HG03159 (cell line): ENCODE data around the gene RTN4.
A peak's percentile ranks its signal among the peaks of the same experiment; 100 is the strongest.

ENCODE experiments used
- ATAC-seq: cut with Tn5 transposase; IDR thresholded peaks from one replicate; pipeline ENCODE4 v1.9.1; 2021; ENCODE audit warnings: mild to moderate bottlenecking, moderate library complexity; ENCODE audit not compliant: unreplicated experiment

RTN4 gene

DNA sequence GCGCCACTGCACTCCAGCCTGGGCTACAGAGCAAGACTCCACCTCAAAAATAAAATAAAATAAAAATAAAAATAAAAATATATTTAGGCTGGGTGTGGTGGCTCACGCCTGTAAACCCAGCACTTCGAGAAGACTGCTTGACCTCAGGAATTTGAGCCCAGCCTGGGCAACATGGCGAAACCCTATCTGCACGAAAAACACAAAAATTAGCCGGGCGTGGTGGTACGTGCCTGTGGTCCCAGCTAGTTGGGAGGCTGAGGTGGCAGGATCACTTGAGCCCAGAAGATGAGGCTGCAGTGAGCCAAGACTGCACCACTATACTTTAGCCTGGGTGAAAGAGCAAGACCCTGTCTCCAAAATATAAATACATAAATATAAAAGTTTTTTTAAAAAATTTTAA is 6.4 kb downstream of the RTN4 start:
- no peak for ATAC-seq

DNA sequence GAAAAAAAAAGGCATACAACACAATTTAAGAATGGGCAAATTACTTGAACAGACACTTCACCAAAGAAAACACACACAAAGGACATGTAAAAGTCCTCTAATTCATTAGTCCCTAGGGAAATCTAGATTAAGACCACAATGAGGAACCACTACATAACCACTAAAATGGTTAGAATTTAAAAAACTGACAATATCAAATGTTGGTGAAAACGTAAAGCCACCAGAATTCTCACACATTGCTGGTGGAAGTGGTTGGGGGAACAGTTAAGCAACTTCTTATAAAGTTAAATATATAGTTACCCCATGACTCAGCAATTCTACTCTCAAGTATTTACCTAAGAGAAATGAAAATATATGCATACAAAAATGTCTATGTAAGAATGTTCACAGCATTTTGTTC is 11.8 kb downstream of the RTN4 start:
- ATAC-seq, result no peak

DNA sequence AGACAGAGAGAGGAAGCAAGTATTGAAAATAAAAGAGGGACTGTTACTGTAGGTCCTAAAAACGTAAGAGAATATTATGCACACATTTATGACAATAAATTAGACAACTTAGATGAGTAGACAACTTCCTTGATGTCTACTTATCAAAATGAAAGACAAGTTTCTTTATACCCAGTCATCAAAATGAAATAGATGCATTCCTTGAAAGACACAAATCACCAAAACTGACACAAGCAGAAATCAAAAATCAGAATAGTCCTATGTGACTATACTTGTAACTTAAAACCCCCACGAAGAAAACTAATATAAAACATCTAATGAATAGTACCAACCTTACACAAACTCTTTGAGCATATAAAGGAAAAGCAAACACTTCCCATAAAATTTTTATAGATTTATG is 14.5 kb downstream of the RTN4 start:
- no peak for ATAC-seq

DNA sequence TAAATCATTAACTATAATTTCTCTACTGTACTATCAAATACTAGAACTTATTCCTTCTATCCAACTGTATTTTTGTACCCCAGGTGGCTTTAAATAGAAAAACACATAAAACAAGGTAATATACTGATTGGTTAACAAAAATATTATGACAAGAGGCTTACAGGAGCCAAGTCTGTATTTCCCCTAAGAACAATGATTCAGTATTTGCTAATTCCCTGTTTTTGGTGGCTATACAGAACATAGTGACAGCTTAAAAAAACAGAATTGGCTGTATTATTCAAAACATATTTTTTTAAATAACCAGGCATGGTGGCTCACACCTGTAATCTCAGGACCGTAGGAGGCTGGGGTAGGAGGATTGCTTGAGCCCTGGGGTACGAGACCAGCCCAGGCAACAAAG is 16.3 kb downstream of the RTN4 start:
- no peak for ATAC-seq

DNA sequence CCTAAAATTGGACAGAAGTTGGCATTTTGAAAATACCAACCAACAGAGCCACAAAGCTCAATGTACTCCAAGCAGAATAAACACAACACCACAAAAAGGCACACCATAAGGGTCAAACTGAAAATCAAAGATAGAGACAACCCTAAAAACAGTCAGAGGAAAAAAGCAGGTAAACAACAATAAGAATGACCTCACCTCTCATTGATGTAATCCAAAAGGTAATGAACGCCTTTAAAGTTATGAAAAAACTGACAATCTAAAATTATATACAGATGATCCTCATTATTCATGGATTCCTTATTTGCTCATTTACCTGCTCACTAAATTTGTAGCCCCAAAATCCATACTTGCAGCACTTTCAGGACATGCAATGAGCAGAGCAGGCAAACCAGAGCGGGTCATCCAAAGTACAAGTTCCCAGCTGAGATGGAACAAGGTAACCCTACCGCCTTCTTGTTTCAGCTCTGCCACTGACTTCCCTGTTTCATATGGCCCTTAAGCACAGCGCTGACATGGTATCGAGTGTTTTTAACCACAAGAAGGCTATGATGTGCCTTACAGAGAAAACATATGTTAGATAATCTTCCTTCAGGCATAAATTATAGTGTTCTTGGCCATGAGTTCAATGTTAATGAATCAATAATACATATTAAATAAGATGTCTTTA is 17.0 kb downstream of the RTN4 start:
- peak; percentile 99 for ATAC-seq

DNA sequence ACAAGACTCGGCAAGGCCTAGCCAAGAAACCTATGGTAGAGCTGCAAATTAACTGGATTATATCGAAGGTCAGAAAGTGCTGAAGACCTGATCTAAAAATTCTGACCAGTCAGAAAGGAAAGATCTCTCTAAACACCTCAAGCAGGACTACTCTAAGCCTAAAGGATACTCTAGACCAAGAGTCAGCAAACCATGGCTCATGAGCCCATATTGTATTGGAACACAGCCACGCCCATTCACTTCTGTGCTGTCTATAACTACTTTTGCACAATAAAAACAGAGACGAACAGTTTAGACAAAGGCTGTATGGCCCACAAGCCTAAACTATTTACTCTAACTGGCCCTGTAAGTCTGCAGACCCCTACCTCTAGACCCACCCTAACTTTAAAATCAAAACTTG is 18.7 kb downstream of the RTN4 start:
- ATAC-seq, result no peak

DNA sequence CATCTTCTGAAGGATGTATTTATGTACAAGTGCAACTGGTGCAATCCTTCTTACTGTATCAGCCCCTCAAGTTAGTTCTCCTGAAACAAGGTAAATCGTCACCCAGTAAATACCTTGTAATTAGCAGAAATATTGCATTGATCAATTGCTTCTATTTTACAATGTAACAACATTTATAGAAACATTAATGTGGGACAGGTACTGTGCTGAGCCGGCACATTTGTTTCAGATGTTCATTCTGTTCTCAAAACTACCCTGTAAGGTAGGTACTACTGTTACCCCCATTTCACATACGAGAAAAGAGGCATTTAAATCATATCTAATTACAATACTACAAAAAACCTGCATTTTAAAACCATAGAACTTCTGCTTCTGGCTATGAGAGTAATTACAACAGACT is 19.5 kb downstream of the RTN4 start:
- ATAC-seq, result no peak

DNA sequence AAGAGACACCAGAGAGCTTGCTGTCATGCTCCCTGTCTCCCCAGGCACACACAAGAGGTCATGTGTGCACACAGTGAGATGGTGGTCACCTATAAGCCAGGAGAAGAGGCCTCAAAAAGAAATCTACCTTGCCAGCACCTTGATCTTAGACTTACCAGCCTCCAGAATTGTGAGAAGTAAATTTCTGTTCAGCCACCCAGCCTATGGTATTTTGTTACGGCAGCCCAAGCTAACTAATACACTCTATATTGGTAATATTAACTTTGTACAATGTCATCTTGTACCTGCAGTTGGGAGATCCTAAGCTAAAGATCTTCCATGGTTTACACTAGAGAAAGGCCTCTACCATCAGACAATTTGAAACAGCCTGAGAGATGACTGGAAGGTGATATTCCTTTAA is 21.2 kb downstream of the RTN4 start:
- no peak for ATAC-seq

DNA sequence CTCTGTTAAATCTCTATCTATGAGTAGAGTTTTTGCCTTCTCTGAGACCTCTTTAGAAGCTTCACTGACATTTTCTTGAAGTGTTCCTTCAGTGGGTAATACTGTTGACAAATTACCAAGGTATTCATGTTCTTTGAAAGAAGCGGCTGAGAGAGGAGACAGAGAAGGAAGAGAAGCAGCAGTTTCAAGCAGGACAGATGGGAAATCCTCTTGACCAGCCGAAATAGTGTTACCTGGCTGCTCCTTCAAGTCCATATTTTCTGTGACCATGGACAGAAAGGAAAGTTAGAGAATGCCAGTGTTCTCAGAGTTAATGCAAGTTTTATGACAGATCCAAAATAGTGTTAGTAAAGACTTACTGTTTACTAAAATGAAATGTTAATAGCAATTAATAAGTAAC is 23.0 kb downstream of the RTN4 start:
- ATAC-seq, result no peak

DNA sequence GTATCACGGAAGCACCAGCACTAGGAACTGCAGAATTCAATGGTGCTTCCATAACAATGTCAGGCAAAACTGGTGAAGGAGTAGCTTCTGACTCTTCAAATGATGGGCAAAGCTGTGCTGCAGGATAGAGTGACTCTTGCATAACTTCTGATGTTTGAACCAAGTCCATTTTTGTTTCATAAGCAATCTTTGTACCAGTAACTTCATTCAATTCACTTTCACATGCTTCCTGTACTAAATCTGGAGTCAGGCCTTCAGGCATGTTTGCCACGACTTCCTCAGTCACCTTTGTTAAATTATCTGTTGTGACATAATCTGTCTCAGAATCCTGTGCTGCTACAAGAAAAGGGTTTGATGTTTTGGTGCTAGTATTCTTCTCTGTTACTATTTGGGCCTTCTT is 24.0 kb downstream of the RTN4 start:
- ATAC-seq, result no peak

DNA sequence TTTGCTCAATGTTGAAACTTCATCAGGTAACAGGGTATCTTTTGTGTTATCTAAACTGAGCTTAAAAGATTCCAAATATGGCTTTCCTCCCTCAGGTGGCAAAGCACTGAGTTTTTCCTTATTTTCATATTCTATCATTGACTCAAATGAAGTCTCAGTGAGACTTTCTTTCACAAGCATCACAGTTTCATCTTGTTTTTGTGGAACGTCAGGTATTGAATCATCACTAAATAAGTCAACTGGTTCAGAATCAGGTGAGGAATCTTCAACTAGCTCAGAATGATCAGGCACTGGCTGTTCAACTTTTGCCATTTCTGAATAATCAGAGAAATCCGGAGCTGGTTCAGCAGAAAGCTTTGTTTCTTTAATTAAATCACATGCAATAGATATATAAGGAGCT is 24.6 kb downstream of the RTN4 start:
- no peak for ATAC-seq

DNA sequence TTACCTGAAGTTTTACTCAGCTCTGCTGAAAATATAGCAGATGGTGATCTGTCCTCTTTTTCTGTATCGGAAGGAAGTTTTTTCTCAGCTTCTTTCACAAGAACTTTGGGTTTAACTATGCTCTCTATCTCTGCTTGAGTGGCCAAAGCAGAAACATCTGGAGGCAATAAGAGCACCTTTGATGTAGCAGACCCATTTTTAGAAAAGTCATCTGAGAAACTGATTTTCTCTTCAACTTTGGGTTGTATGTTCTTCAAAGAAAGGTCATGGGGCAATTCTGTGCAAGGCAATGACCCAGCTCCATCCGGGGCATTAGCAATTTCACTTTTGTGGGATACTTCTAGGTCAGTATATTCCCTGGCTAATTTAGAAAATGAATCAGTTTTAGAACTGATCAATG is 25.2 kb downstream of the RTN4 start:
- ATAC-seq, result no peak

DNA sequence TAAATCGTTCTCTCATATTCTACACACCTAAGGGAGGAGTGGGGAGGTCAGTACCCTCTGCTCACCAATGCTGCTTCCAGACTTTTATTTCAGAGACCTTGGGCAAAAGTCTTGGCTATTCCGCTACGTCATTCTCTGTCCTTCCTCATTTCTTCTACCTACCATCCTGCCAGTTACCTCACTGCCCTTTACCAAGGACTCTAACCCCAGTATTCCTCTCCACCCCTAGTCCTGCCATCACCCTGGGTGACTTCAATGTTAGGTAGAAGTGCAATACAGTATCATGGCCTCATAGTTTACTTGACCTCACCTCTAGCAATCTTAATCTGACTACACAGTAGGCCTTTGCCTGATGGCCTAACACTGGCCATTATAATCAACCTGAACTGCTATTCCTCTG is 27.8 kb downstream of the RTN4 start:
- no peak for ATAC-seq

DNA sequence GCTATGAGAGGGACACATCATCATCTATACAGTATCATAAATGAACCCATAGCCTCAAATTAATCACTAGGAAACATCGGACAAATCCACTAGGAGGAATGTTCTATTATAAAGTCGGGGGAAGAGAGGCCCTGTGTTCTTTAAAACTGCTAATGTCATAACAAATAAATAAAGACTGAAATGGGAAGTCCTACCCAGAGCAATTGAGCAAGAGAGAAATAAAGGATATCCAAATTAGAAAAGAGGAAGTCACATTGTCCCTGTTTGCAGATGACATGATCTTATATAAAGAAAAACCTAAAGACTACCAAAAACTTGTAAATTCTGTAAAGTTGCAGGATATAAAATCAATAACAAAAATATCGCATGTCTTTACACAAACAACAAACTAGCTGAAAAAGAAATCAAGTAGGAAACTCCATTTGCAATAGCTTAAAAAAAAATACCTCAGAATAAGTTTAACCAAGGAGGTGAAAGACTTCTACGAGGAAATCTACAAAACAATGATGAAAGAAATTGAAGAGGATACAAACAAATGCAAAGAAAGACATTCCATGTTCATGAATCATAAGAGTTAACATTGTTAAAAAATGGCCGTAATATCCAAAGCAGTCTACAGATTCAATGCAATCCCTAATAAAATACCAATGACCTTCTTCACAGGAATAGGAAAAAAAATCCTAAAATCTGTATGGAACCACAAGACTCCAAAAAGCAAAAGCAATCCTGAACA is 30.6 kb downstream of the RTN4 start:
- ATAC-seq, result no peak

DNA sequence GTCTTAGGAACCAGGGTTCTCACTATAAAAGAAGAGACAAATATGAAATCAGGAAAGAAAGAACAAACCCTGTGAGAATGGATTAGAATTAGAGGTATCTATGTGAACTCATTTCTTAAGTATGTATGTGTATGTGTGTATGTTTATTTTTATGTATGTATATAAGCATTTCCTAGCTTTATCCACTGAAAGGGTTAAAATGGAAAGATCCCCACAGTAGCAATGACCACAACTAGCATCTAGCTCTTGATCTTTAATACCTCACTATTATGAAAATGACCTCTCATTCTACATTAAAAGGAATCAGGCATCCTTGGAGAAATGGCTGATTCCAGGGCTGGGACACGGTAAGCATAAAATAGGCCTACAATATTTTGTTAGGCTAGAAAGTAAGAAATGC is 31.6 kb downstream of the RTN4 start:
- ATAC-seq, result no peak

DNA sequence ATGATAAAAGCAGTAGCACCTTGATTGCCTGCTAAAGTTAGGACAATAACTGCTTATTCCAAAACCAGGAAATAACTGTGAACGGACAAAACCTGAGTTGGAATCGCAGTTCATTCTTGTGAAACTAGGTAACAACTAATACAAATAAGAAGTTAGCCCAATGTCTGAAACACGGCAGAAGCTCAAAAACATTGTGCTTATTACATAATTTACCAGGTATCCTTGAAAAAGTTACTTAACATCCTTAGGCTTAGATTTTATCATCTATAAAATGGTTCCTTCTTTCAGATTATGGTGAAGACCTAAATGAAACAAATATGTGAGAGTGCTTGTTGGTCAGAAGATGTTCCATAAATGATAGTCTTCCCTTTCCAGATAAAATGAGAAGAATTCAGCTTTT is 32.4 kb downstream of the RTN4 start:
- no peak for ATAC-seq

DNA sequence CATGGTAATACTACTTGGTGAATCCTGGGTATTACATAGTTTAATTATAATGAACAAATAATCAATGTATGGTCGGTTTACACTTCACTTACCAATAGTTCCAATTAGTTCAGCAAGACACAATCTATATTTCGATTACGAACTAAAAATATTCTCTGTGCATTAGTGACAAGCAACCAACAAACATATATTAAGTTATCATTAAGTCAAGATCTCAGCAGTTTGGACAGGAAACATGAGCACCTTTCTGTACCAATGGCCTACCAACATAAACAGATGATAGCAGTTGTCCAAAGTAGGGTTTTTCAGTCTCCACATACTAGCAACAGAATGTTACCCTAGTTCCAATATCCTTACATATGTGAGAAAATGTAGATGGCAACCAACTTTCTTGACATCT is 32.8 kb downstream of the RTN4 start:
- no peak for ATAC-seq

DNA sequence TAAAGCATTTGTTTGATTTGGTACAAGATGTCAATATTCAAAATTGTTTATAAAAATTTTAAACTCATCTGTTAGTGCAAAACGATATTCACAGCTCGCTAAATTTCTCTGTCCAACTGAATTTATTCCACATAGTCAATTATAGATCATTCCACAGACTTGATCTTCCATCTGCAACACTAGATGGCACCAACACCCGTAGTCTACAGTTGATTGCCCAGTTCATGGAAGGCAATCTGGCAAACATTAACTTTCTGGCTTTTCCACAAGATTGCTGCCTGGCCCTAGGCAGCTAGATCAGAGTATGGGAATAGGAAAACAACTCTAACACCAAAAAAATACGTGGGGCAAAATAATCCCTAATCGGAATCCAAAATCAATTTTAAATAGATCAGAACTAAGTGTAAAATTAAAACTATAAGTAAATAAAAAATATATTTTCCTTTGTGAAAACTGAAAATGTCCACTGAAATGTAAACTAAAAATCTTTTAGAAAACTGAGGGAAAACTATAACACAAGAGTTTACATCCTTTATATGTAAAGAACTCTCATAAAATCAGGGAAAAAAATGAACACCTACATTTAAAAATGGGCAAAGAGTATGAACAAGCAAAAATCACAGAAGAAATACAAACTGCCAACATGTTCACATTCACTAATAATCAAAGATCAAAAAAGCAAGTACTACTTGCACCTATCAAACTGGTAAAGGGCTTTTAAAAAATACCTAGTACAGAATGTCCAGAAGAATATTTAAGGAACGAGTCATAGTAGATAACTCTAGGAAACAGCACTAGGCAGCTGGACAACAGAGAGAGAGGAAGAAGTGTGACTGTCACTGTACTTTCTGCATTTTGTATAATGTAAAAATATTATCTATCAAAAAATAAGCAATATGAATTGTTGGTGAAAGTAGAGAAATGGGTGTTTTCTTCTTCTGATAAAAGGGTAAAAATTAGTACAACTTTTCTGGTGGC is 35.0 kb downstream of the RTN4 start:
- no peak for ATAC-seq

DNA sequence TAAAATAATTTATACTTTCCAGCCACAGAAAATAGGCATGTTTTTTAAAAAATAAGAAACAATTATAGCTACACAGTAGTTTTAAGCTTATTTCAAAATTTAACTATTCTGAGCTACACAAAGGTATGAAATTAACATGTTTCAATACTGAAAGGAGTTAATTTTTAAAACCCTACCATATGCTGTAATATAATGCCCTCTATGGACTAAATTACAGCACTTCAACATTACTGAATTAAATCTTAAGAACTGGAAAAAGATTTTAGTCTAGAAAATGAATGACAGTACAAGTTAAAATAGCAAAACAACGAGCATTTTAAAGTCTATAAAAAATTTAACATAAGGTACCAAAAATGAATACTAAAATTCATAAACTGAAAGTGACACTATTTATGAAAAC is 36.3 kb downstream of the RTN4 start:
- no peak for ATAC-seq

DNA sequence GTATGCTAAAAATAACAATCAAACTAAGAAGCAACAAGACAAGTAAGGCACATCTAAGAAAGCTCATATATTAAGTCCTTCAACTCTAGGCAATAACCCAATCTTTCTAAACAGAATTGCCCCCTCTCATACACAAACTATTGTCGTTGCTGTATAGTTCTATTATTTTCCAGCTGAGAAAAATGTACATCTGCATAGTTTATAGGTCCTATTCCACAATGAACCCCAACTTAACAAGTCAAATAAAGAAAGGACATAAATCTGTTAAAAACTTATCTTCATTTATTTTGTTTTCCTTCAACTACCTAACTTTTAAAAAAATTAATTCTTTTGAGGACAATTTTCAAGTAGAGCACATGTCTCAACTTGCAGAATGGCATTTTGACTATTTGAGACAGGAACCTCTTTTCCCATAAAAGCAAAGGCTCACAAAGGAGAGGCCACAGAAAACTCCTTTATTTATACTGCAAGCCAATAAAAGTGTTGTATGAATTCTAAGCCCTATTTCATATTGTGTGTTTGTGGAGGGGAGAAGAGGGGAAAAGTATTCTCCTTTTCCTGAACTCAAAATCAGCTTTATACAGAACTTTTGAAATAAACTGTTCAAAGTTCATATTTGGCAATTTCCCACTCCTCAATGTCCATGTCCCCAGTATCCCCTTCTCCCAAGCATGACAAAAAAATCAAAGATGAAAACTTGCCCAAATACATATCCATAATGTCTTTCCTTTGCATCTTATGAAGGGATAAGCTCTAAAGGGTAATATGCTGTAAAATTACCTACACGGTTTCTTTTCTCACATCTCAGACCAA is 37.4 kb downstream of the RTN4 start:
- no peak for ATAC-seq
